HCT116 (cell line): Measurements from ENCODE around the gene CDRT15.
"Not testable (repeated sequence)": the region's sequence is repeated elsewhere in the genome, so short reads cannot be mapped to it uniquely, and the experiment has no call there.

Source experiments
- FOSL1 ChIP-seq: IDR thresholded peaks from 2 replicates; pipeline ENCODE4 v1.6.1; 2012; ENCODE audit warnings: low read depth
- JUND ChIP-seq: IDR thresholded peaks from 2 replicates; pipeline ENCODE4 v1.6.1; 2012
- POLR2A ChIP-seq: IDR thresholded peaks from 2 replicates; pipeline ENCODE4 v1.7.0; 2011; ENCODE audit warnings: borderline replicate concordance; ENCODE audit not compliant: insufficient read depth, insufficient read length; ENCODE audit errors: extremely low read depth
- POLR2AphosphoS5 ChIP-seq: IDR thresholded peaks from 2 replicates; pipeline ENCODE4 v1.6.1; 2011; ENCODE audit warnings: mild to moderate bottlenecking, low read depth, low read length, moderate library complexity
- RAD21 ChIP-seq: IDR thresholded peaks from 2 replicates; pipeline ENCODE4 v1.6.1; 2012; ENCODE audit warnings: low read depth, mild to moderate bottlenecking
- TCF7L2 ChIP-seq: IDR thresholded peaks from 2 replicates; pipeline ENCODE4 v1.7.0; 2011; ENCODE audit warnings: borderline replicate concordance, inconsistent platforms; ENCODE audit not compliant: insufficient read depth, insufficient read length; ENCODE audit errors: extremely low read depth
- YY1 ChIP-seq: IDR thresholded peaks from 2 replicates; pipeline ENCODE4 v1.6.1; 2011; ENCODE audit warnings: low read length, low read depth, moderate library complexity, mild to moderate bottlenecking; ENCODE audit not compliant: insufficient replicate concordance; ENCODE audit errors: extremely low read depth
- ZFX ChIP-seq: fragments of 450-650 bp; IDR thresholded peaks from 2 replicates; pipeline ENCODE4 v1.6.1; 2017
- ZNF274 ChIP-seq: fragments of 200-500 bp; sonication (Bioruptor generic); IDR thresholded peaks from 2 replicates; pipeline ENCODE4 v1.6.1; 2014; ENCODE audit warnings: mild to moderate bottlenecking, low read depth, low read length, inconsistent platforms
- TF ChIP-seq, protein P1 (sequence below), 3 experiments: fragments of 200-600 bp in 1 of 3; sonication (generic) in 1 of 3; IDR thresholded peaks in 2 of 3; conservative IDR thresholded peaks in 1 of 3; 2 replicates each; pipeline ENCODE4 v1.5.1; 2012 to 2017; ENCODE audit warnings: low read depth in 2 of 3, low read length in 2 of 3, antibody characterized with exemption in 1 of 3, borderline replicate concordance in 1 of 3, control low read depth in 1 of 3, mild to moderate bottlenecking in 1 of 3, mixed read lengths in 1 of 3, mixed run types in 1 of 3, moderate library complexity in 1 of 3; ENCODE audit not compliant: insufficient read depth in 1 of 3

DNA sequence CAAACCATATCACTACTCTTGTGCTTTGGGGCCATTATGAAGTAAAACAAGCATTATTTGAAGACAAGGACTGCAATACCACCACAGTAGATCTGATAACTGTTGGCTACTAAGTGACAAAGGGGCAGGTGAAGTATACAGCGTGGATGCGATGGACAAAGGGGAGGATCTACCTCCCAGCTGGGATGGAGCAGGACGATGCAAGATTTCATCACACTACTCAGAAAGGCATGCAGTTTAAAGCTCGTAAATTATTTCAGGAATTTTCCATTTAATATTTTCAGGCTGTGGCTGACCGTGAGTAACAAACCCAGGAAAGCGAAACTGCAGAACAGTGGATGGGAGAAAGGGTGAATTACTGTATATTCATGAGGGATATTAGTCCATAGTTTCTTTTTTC lies 5.5 kb downstream of the CDRT15 start:
- TF ChIP-seq, protein P1, sequence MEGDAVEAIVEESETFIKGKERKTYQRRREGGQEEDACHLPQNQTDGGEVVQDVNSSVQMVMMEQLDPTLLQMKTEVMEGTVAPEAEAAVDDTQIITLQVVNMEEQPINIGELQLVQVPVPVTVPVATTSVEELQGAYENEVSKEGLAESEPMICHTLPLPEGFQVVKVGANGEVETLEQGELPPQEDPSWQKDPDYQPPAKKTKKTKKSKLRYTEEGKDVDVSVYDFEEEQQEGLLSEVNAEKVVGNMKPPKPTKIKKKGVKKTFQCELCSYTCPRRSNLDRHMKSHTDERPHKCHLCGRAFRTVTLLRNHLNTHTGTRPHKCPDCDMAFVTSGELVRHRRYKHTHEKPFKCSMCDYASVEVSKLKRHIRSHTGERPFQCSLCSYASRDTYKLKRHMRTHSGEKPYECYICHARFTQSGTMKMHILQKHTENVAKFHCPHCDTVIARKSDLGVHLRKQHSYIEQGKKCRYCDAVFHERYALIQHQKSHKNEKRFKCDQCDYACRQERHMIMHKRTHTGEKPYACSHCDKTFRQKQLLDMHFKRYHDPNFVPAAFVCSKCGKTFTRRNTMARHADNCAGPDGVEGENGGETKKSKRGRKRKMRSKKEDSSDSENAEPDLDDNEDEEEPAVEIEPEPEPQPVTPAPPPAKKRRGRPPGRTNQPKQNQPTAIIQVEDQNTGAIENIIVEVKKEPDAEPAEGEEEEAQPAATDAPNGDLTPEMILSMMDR (IDR thresholded peaks at IDR 0.05 in 2 of 3, conservative IDR thresholded peaks at IDR 0.05 in 1 of 3; ENCODE audit: borderline replicate concordance in 1 of 3, insufficient read depth in 1 of 3, low read depth in 2 of 3, low read length in 2 of 3) = not testable (repeated sequence)
- TF ChIP-seq ZNF274, TCF7L2, FOSL1, YY1, JUND, RAD21, ZFX, POLR2AphosphoS5, POLR2A: not testable (repeated sequence)
